Astrocyte (in vitro differentiated cells and primary cell): ENCODE data around the gene FMN1.

Experiments
- EZH2 ChIP-seq: IDR thresholded peaks from 2 replicates; pipeline ENCODE4 v1.6.1; 2012; ENCODE audit warnings: mild to moderate bottlenecking, low read length, inconsistent platforms; ENCODE audit not compliant: insufficient read depth
- TF ChIP-seq, protein P1 (sequence below): IDR thresholded peaks from 2 replicates; pipeline ENCODE4 v1.5.1; 2011; ENCODE audit warnings: low read depth, mild to moderate bottlenecking, inconsistent platforms, low read length, moderate library complexity; ENCODE audit not compliant: insufficient read depth

DNA sequence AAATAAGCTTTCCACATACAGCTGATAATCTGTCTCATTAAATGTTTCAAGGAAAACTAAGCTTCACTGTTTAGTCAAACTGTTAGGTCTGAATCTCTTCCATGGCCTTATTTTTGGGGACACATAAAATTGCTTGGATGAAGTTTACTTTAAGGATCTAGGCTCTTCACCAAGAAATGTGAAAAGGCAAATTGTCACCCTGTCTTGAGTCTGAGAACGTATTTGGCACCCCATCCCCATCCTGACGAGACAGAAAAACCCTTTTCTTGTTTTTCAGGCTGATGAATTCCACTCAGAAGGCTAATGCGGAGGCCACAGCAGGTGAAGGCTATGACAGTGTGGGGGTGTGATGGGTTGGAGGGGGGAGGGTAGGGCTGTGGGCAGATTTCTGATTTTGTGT, 250.1 kb downstream of the FMN1 start:
- TF ChIP-seq, protein P1, sequence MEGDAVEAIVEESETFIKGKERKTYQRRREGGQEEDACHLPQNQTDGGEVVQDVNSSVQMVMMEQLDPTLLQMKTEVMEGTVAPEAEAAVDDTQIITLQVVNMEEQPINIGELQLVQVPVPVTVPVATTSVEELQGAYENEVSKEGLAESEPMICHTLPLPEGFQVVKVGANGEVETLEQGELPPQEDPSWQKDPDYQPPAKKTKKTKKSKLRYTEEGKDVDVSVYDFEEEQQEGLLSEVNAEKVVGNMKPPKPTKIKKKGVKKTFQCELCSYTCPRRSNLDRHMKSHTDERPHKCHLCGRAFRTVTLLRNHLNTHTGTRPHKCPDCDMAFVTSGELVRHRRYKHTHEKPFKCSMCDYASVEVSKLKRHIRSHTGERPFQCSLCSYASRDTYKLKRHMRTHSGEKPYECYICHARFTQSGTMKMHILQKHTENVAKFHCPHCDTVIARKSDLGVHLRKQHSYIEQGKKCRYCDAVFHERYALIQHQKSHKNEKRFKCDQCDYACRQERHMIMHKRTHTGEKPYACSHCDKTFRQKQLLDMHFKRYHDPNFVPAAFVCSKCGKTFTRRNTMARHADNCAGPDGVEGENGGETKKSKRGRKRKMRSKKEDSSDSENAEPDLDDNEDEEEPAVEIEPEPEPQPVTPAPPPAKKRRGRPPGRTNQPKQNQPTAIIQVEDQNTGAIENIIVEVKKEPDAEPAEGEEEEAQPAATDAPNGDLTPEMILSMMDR: no peak
- no peak for TF ChIP-seq EZH2
